Activated naive CD4-positive, alpha-beta T cell treated with anti-CD3 and anti-CD28 coated beads, Interleukin-2, amount 50 U/mL, for 24 hours (primary cell): ENCODE measurements around the gene HLA-DPB1.
A peak's percentile ranks its signal among the peaks of the same experiment; 100 is the strongest.
"Not testable (repeated sequence)": the region's sequence is repeated elsewhere in the genome, so short reads cannot be mapped to it uniquely, and the experiment has no call there.

Experiments
- H3K27ac Mint-ChIP-seq: one replicate; pipeline ENCODE4 v1.8.0; 2021; ENCODE audit warnings: mild to moderate bottlenecking, mixed read lengths
- H3K27me3 Mint-ChIP-seq: one replicate; pipeline ENCODE4 v1.8.0; 2021; ENCODE audit warnings: mixed read lengths
- H3K36me3 Mint-ChIP-seq: one replicate; pipeline ENCODE4 v1.8.0; 2021; ENCODE audit warnings: mixed read lengths
- H3K4me1 Mint-ChIP-seq: one replicate; pipeline ENCODE4 v1.8.0; 2021; ENCODE audit warnings: mixed read lengths
- H3K4me3 Mint-ChIP-seq: one replicate; pipeline ENCODE4 v1.8.0; 2021; ENCODE audit warnings: mild to moderate bottlenecking, mixed read lengths
- H3K9me3 Mint-ChIP-seq: one replicate; pipeline ENCODE4 v1.8.0; 2021; ENCODE audit warnings: mixed read lengths

Gene HLA-DPB1

DNA sequence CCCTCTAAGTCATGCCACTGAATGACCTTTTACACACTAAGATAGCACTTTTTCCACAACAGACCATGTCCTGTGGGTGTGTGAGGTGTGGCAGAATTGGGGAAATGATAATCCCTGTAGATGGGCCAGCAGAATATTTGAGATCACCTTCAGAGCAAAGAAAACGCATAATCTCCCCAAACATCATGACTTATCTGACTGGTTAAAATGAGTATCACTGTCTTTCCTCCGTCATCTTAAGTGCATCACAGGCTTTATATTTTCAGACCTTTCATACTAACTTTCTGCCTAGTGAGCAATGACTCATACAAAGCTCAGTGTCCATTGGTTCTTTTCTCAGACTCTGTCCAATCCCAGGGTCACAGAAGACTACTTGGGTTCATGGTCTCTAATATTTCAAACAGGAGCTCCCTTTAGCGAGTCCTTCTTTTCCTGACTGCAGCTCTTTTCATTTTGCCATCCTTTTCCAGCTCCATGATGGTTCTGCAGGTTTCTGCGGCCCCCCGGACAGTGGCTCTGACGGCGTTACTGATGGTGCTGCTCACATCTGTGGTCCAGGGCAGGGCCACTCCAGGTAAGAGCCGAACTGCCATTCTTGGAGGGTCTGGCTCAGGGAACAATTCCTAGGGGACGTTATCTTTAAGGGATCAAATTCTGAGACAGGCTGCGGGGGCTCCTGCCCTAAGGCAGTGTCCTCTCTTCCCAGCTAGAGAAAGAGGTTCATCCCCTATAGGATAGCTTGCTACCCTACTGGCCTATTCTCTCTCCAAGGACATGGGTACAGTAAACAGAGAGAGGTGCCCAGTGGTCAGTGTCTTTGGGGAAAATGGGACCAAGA is at the start of gene HLA-DPB1:
HLA-DPB1 (plus strand) TSS at position 423 of the 838 bp plus-strand sequence; CDS start at position 475, 52 bp downstream.
- H3K36me3 Mint-ChIP-seq = no peaks in the 10 kb centered on the region
- no peaks in the 10 kb centered on the region for H3K9me3 Mint-ChIP-seq
- no peak within 1 kb of the TSS for H3K27ac Mint-ChIP-seq
- H3K4me3 Mint-ChIP-seq = peak within 1 kb of the TSS; percentile 76
- peaks cover 39% of the 10 kb centered on the region for H3K4me1 Mint-ChIP-seq
- H3K27me3 Mint-ChIP-seq = no peaks in the 10 kb centered on the region

DNA sequence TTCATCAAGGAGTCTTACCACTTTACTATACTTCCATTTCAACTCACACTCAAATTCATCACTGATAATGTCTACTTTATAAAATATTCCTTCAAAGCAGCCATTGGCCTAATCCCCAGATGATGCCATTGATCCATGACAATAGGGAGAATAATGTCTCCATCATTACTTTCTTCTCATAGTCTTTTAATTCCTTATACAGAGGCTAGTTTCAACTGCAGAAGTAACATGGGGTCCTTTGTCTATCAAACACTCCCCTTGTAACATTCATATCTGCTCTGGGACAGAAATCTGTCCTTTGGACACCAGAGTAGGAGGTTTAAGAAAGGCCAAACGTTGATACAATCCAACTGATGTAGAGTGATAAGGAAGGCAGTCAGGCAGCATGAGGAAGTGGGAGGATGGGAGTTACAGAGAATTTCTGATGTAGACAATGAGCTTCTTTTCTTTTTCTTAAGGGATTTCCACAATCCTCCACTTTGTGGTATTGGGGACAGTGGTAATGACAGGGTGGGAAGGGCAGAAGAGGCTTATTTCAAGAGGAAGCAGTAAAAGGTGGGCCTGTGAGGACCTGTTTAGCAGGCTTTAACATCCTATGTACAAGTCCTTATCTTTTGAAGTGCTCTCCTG is 47.5 kb upstream of the HLA-DPB1 start:
- no peak overlapping the region for H3K4me3 Mint-ChIP-seq
- no peaks in the 10 kb centered on the region for H3K4me1 Mint-ChIP-seq
- H3K27ac Mint-ChIP-seq = no peak overlapping the region
- H3K27me3 Mint-ChIP-seq = no peaks in the 10 kb centered on the region
- no peaks in the 10 kb centered on the region for H3K36me3 Mint-ChIP-seq
- H3K9me3 Mint-ChIP-seq = no peaks in the 10 kb centered on the region

DNA sequence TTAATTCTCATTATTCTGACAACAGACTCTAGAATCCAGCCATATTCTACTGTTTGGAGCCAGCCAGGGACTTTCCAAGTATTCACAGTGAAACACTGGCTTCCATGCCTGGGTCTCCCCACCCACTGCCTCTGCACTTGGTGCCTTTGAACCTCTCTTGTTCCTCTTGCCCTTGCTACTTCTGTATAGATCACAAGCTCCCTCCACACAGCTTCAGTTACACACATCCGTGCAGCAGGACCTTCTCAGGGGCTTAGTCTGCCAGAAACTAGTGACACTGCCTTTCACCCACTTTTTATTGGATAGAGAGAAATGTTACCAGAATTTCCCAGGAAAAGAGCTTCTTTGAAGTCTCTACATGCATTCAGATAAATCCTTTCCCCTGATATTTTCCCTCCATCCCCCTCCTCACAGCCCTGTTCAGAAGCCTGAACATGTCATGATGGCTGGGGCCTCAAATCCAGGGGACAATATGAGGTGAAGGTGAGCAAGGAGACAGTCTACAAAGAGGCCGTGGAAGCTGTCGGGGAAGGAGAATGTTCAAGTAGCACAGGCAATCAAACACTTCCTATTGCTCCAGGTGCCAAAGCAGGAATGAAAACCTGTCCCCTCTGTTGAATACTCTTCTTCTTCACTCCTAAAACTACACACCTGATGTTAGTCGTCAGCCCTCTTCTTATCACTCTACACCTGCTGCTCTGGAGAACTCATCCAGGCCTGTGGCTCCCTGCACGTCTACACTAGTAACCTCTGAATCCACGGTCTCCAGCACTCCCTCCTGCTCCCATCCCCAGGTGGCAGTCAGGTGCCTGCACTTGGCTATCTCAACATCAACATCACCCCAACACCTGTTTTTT is 46.2 kb upstream of the HLA-DPB1 start:
- Mint-ChIP-seq H3K27ac (no peak overlapping the region), H3K4me1 (no peaks in the 10 kb centered on the region), H3K27me3 (peaks cover 3% of the 10 kb centered on the region), H3K36me3 (no peaks in the 10 kb centered on the region), H3K9me3 (no peaks in the 10 kb centered on the region), H3K4me3 (no peak overlapping the region)

GRCh38 chr6:33030245-33030644 is 45.5 kb upstream of the HLA-DPB1 start:
- peaks cover under 1% of the 10 kb centered on the region for H3K36me3 Mint-ChIP-seq
- H3K4me1 Mint-ChIP-seq = no peaks in the 10 kb centered on the region
- peaks cover 7% of the 10 kb centered on the region for H3K27me3 Mint-ChIP-seq
- no peak overlapping the region for H3K27ac Mint-ChIP-seq
- no peak overlapping the region for H3K4me3 Mint-ChIP-seq
- H3K9me3 Mint-ChIP-seq = peaks cover 4% of the 10 kb centered on the region

- H3K4me1 Mint-ChIP-seq = no peaks in the 10 kb centered on the region
- peaks cover 5% of the 10 kb centered on the region for H3K9me3 Mint-ChIP-seq
- H3K27ac Mint-ChIP-seq = no peak overlapping the region
- peaks cover 2% of the 10 kb centered on the region for H3K36me3 Mint-ChIP-seq
- H3K27me3 Mint-ChIP-seq = peaks cover 7% of the 10 kb centered on the region
- no peak overlapping the region for H3K4me3 Mint-ChIP-seq
These were observed 41.2 kb upstream of the HLA-DPB1 start for GRCh38 chr6:33034554-33034953.

DNA sequence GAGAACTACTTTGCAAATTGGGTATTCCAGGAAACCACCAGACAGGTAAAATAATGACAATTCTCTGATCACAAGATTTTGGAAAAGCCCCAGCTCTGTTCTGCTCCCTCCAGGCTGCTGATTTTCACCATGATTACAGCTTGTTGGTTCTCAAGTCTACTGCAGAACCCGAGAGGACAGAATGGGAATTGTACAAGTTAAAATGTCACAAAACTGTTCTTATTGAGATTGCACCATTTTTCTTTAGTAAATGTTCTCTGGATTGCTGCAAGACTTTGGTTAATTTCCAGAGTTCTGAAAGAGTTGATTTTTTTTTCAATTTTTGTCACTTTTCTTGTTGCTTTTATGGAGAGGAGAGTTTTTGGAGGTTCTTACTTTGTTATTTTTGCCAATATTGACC is 39.3 kb upstream of the HLA-DPB1 start:
- peaks cover 5% of the 10 kb centered on the region for H3K9me3 Mint-ChIP-seq
- no peaks in the 10 kb centered on the region for H3K4me1 Mint-ChIP-seq
- no peak overlapping the region for H3K27ac Mint-ChIP-seq
- H3K36me3 Mint-ChIP-seq = peaks cover 2% of the 10 kb centered on the region
- no peak overlapping the region for H3K4me3 Mint-ChIP-seq
- peaks cover 9% of the 10 kb centered on the region for H3K27me3 Mint-ChIP-seq

GRCh38 chr6:33040157-33040556 is 35.6 kb upstream of the HLA-DPB1 start:
- Mint-ChIP-seq H3K4me1 (no peaks in the 10 kb centered on the region), H3K27me3 (peaks cover 6% of the 10 kb centered on the region), H3K27ac (no peak overlapping the region), H3K36me3 (peaks cover 2% of the 10 kb centered on the region), H3K4me3 (no peak overlapping the region), H3K9me3 (peaks cover 3% of the 10 kb centered on the region)

- Mint-ChIP-seq H3K9me3 (no peaks in the 10 kb centered on the region), H3K27me3 (peaks cover 29% of the 10 kb centered on the region), H3K27ac (no peak overlapping the region)
These were observed 26.3 kb upstream of the HLA-DPB1 start for GRCh38 chr6:33049323-33050013.

DNA sequence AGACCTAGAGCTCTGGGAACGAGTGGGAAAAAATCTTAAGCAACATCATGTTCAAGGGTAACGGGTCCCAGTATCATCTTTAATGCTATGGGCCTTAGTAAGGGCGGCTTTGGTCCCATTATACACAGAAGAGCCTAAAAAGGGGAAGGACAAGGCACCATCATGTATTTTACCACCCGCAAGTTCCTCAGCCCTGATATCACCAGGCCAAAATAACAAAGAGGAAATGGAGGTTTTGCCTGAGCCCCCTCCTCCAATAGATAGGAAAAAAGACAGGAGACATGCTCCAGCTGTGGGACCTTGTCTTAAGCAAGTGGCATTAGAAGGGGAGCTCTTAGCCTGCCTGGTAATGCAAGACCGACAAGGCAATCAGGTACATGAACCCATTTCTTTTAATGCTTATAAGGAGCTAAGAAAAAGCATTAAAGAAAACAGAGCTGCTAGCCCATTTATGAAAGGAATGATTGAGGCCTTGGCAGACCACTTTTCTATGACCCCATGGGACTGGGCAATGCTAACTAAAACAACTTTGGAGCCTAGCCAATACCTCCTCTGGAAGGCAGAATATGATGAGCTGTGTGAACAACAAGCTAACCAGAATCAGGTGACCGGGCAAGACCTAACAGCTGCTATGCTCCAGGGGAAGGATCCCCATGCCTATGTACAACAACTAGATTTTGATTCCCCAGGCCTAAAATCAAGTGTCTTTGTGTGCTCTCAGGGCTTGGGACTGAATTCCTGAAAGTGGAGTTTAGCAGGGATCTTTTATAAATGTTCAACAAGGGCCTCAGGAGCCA is 25.6 kb upstream of the HLA-DPB1 start:
- no peaks in the 10 kb centered on the region for H3K4me1 Mint-ChIP-seq
- H3K27ac Mint-ChIP-seq = no peak overlapping the region
- no peak overlapping the region for H3K4me3 Mint-ChIP-seq
- H3K27me3 Mint-ChIP-seq = peaks cover 25% of the 10 kb centered on the region
- no peaks in the 10 kb centered on the region for H3K36me3 Mint-ChIP-seq
- no peaks in the 10 kb centered on the region for H3K9me3 Mint-ChIP-seq

More at GRCh38 chr6:33049323-33050013, 26.3 kb upstream of the HLA-DPB1 start:
- no peaks in the 10 kb centered on the region for H3K4me1 Mint-ChIP-seq
- no peaks in the 10 kb centered on the region for H3K36me3 Mint-ChIP-seq
- no peak overlapping the region for H3K4me3 Mint-ChIP-seq

- Mint-ChIP-seq H3K27ac (no peak overlapping the region), H3K4me3 (no peak overlapping the region)
These were observed 23.2 kb upstream of the HLA-DPB1 start for GRCh38 chr6:33052627-33053026.

DNA sequence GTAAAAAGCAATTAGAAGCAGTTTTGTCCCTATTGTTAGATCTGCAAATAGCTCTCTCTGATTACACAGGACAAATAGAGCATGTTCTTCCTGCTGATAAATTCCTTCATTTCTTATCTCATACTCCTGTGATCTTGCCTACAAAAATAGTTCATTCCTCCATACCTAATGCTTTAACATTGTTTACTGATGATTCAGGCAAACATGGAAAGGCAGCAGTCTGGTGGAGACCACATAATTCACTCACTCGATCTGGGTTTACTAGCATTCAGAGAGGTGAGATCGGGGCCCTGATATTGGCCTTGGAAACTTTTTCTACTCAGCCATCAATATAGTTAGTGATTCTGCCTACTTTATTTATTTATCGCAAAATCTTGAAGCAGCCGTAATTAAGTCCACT is 22.6 kb upstream of the HLA-DPB1 start:
- Mint-ChIP-seq H3K4me3 (no peak overlapping the region), H3K27ac (no peak overlapping the region), H3K36me3 (no peaks in the 10 kb centered on the region), H3K4me1 (no peaks in the 10 kb centered on the region), H3K9me3 (no peaks in the 10 kb centered on the region), H3K27me3 (peaks cover 13% of the 10 kb centered on the region)

More at GRCh38 chr6:33052627-33053026, 23.2 kb upstream of the HLA-DPB1 start:
- Mint-ChIP-seq H3K27me3 (peaks cover 17% of the 10 kb centered on the region), H3K4me1 (no peaks in the 10 kb centered on the region), H3K36me3 (no peaks in the 10 kb centered on the region), H3K9me3 (no peaks in the 10 kb centered on the region)

DNA sequence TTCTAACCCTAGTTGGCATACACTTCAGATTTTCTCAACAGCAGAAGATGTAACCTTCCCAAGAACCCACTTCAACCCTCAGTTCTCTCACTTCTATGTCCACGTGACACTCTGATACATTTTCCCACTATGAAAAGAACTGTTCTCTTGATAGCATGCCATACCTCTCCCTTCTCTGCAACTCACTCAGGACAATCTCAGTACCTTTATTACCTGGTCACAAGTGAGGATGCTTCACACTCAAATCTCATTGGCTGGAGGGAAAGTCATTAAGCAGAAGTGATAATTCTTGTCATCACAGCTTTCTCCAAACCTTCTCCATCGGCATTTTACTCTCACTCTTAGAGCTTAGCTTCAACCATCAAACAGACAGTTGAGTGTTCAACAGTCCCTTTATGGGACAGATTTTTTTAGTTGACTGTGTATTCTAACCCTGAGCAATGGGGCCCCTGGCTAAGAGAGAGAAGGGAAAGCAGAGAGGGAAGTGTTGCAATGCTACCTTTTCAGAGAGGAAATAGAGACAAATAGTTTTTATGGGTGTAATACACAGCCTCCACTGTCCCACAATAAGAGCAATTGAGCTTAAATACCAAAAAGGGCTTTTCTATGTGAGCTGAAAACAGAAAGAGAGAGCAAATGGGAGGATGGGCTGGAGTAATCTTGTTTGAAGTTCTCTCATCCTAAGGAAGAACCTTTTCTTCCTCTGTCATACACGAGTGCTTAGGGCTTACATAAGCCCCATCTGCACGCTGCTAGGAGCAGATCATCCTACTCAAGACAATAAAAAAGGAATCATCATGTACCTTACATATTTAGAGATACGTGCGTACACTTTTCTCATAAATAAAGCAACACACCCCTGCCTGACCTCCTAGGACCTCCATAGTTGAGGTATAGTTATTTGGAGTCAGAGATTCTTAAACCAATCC is 18.3 kb upstream of the HLA-DPB1 start:
- Mint-ChIP-seq H3K4me3 (no peak overlapping the region), H3K27ac (no peak overlapping the region), H3K36me3 (no peaks in the 10 kb centered on the region), H3K4me1 (no peaks in the 10 kb centered on the region), H3K27me3 (no peaks in the 10 kb centered on the region), H3K9me3 (no peaks in the 10 kb centered on the region)

GRCh38 chr6:33061987-33062386 is 13.8 kb upstream of the HLA-DPB1 start:
- peaks cover 1% of the 10 kb centered on the region for H3K27me3 Mint-ChIP-seq
- no peaks in the 10 kb centered on the region for H3K9me3 Mint-ChIP-seq
- H3K36me3 Mint-ChIP-seq = no peaks in the 10 kb centered on the region
- H3K4me3 Mint-ChIP-seq = no peak overlapping the region
- no peaks in the 10 kb centered on the region for H3K4me1 Mint-ChIP-seq
- no peak overlapping the region for H3K27ac Mint-ChIP-seq

DNA sequence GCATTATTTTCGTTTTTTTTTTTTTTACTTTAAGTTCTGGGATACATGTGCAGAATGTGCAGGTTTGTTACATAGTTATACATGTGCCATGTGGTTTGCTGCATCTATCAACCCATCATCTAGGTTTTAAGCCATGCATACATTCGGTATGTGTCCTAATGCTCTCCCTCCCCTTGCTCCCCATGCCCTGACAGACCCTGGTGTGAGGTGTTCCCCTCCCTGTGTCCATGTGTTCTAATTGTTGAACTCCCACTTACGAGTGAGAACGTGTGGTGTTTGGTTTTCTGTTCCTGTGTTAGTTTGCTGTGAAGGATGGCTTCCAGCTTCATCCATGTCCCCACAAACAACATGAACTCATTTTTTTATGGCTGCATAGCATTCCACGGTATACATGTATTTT is 12.4 kb upstream of the HLA-DPB1 start:
- not testable (repeated sequence) for H3K9me3 Mint-ChIP-seq, H3K4me3 Mint-ChIP-seq, H3K4me1 Mint-ChIP-seq, H3K27me3 Mint-ChIP-seq, H3K36me3 Mint-ChIP-seq, H3K27ac Mint-ChIP-seq
